K562 (cell line): ENCODE measurements around the gene FAM20B. TPM values are rescaled to one million over a fixed set of nuclear protein-coding genes. Genes with fewer than 3 reads are reported as not detected.

Source experiments
- BRCA1 ChIP-seq, 2 experiments: fragments of 450-650 bp in 1 of 2; sonication (generic) in 1 of 2; formaldehyde crosslinking in 1 of 2; IDR thresholded peaks; 2 replicates each; pipeline versions ENCODE4 v1.5.0 to v1.6.1; 2017 to 2020; ENCODE audit warnings: mild to moderate bottlenecking in 1 of 2, missing genetic modification reagents in 1 of 2
- ESRRA ChIP-seq: fragments of 450-650 bp; IDR thresholded peaks from 2 replicates; pipeline ENCODE4 v1.6.1; 2014; ENCODE audit warnings: low read depth, mild to moderate bottlenecking, moderate library complexity, borderline replicate concordance
- FOXJ3 ChIP-seq: sonication (generic); formaldehyde crosslinking; IDR thresholded peaks from 2 replicates; pipeline ENCODE4 v1.4.0; 2020; ENCODE audit warnings: mild to moderate bottlenecking, missing genetic modification reagents
- GABPA ChIP-seq: fragments of 200-800 bp; sonication (Bioruptor generic); conservative IDR thresholded peaks from 2 replicates; pipeline ENCODE4 v1.6.1; 2016; ENCODE audit warnings: low read depth, missing genetic modification characterization, missing compliant biosample characterization
- HDAC3 ChIP-seq: fragments of 450-650 bp; IDR thresholded peaks from 2 replicates; pipeline ENCODE4 v1.6.1; 2018; ENCODE audit warnings: borderline replicate concordance, mild to moderate bottlenecking, moderate library complexity; ENCODE audit not compliant: partially characterized antibody
- KAT2B ChIP-seq: IDR thresholded peaks from one replicate; pipeline ENCODE4 v1.6.1; 2012; ENCODE audit warnings: low read depth, mild to moderate bottlenecking, control low read depth, inconsistent platforms, low read length, moderate library complexity
- MAFF ChIP-seq: IDR thresholded peaks from 2 replicates; pipeline ENCODE4 v1.6.1; 2012; ENCODE audit warnings: low read length, improper control_type of control experiment
- MECOM ChIP-seq: fragments of 250-450 bp; sonication (Bioruptor Pico); IDR thresholded peaks from 2 replicates; pipeline ENCODE4 v1.8.0; 2022; ENCODE audit warnings: inconsistent platforms
- MEF2D ChIP-seq: conservative IDR thresholded peaks from 2 replicates; pipeline ENCODE4 v1.6.1; 2016; ENCODE audit warnings: low read depth, missing genetic modification characterization, missing compliant biosample characterization
- PRDM10 ChIP-seq: fragments of 450-650 bp; IDR thresholded peaks from 2 replicates; pipeline ENCODE4 v1.6.1; 2018; ENCODE audit not compliant: partially characterized antibody
- PRMT5 ChIP-seq: sonication (generic); formaldehyde crosslinking; IDR thresholded peaks from 2 replicates; pipeline ENCODE4 v1.5.0; 2020; ENCODE audit warnings: missing genetic modification reagents
- PURB ChIP-seq: sonication (generic); formaldehyde crosslinking; IDR thresholded peaks from 2 replicates; pipeline ENCODE4 v1.9.0; 2021; ENCODE audit warnings: low read depth, mild to moderate bottlenecking, missing genetic modification reagents
- RBBP5 ChIP-seq: fragments of 200-600 bp; sonication (generic); IDR thresholded peaks from 2 replicates; pipeline ENCODE4 v1.6.1; 2012; ENCODE audit warnings: borderline replicate concordance, mild to moderate bottlenecking, low read length, control low read depth, inconsistent platforms; ENCODE audit not compliant: insufficient read depth, poor library complexity, severe bottlenecking
- SIN3A ChIP-seq, 2 experiments: fragments of 150-350 bp in 1 of 2; IDR thresholded peaks; 2 replicates each; pipeline ENCODE4 v1.6.1; 2011 to 2016; ENCODE audit warnings: borderline replicate concordance in 2 of 2, low read depth in 2 of 2, low read length in 2 of 2, mild to moderate bottlenecking in 2 of 2, moderate library complexity in 2 of 2; ENCODE audit not compliant: control insufficient read depth in 1 of 2
- SMC3 ChIP-seq: conservative IDR thresholded peaks from 2 replicates; pipeline ENCODE4 v1.6.1; 2011; ENCODE audit warnings: low read depth, low read length, improper control_type of control experiment; ENCODE audit not compliant: insufficient read depth
- SRSF3 ChIP-seq: fragments of 200-400 bp; formaldehyde crosslinking; IDR thresholded peaks from 2 replicates; pipeline ENCODE4 v1.6.1; 2016; ENCODE audit warnings: mild to moderate bottlenecking, low read length, moderate library complexity; ENCODE audit not compliant: insufficient read depth
- THRA ChIP-seq: fragments of 450-650 bp; IDR thresholded peaks from 2 replicates; pipeline ENCODE4 v1.6.1; 2017; ENCODE audit warnings: mild to moderate bottlenecking, moderate library complexity
- ZNF121 ChIP-seq: sonication (generic); formaldehyde crosslinking; conservative IDR thresholded peaks from 2 replicates; pipeline ENCODE4 v1.8.0; 2022; ENCODE audit warnings: missing genetic modification reagents
- ZNF354B ChIP-seq: fragments of 250-450 bp; sonication (Bioruptor Pico); IDR thresholded peaks from 2 replicates; pipeline ENCODE4 v1.4.0; 2020
- ZNF445 ChIP-seq: fragments of 250-450 bp; sonication (Bioruptor Pico); IDR thresholded peaks from 2 replicates; pipeline ENCODE4 v1.4.0; 2020; ENCODE audit warnings: low read depth, mild to moderate bottlenecking, moderate library complexity
- ZNF551 ChIP-seq: fragments of 250-450 bp; sonication (Bioruptor Pico); IDR thresholded peaks from 2 replicates; pipeline ENCODE4 v1.5.0; 2021; ENCODE audit warnings: mild to moderate bottlenecking, moderate library complexity
- ZNF707 ChIP-seq: fragments of 250-450 bp; sonication (Bioruptor Pico); conservative IDR thresholded peaks from 2 replicates; pipeline ENCODE4 v1.8.0; 2022; ENCODE audit warnings: inconsistent platforms, mild to moderate bottlenecking, moderate library complexity
- ZNF717 ChIP-seq: fragments of 250-450 bp; sonication (Bioruptor Pico); IDR thresholded peaks from 2 replicates; pipeline ENCODE4 v1.5.0; 2021
- ZNF76 ChIP-seq: fragments of 250-450 bp; sonication (Bioruptor Pico); IDR thresholded peaks from 2 replicates; pipeline ENCODE4 v1.4.0; 2020; ENCODE audit warnings: mild to moderate bottlenecking, moderate library complexity, borderline replicate concordance
- polyA plus RNA-seq, 8 experiments: library from polyadenylated mRNA; depleted of rRNA in 4 of 8; stranded (reverse) in 5 of 8; unstranded in 3 of 8; fragments of >200 nt; fragmentation: Nextera tagmentation in 2 of 8; fragmentation: Illumina TruSeq in 1 of 8; extraction: Ambion mirVana in 2 of 8; extraction: Trizol in 1 of 8; gene quantifications; 2 replicates each; pipeline versions ENCODE4 v1.2.1 to v1.2.3, GENCODE V29; 2011 to 2014; ENCODE audit warnings: inconsistent platforms in 1 of 8, missing spikeins in 1 of 8
- total RNA-seq, 7 experiments: library from RNA; depleted of rRNA in 6 of 7; stranded (reverse); fragments of >200 nt in 6 of 7; fragmentation: Illumina TruSeq in 2 of 7; extraction: Trizol in 2 of 7; gene quantifications; 2 replicates each; pipeline versions ENCODE4 v1.2.1 to v1.2.3, GENCODE V29; 2011 to 2021; ENCODE audit warnings: low replicate concordance in 1 of 7

The FAM20B gene
- total and polyA plus RNA-seq, 9 of the 15 experiments (the other 6 are each of a cell fraction or from before 2014, with no cell fraction given): 7.2 to 67.5 (median 42.9) TPM

- TF ChIP-seq RBBP5 (no peak), PURB (CRISPR knock-in tag) (no peak), ZNF717 (CRISPR knock-in tag) (no peak), ESRRA (peak; percentile 88), PRDM10 (peak; percentile 89), PRMT5 (CRISPR knock-in tag) (no peak), ZNF707 (CRISPR knock-in tag) (no peak), ZNF354B (CRISPR knock-in tag) (no peak), HDAC3 (peak; percentile 34), KAT2B (no peak), SIN3A (IDR thresholded peaks at IDR 0.05; ENCODE audit: borderline replicate concordance in 2 of 2, control insufficient read depth in 1 of 2, low read depth in 2 of 2, low read length in 2 of 2) (no peak), ZNF121 (CRISPR knock-in tag) (no peak), SMC3 (no peak), SRSF3 (no peak), MAFF (no peak; the same call in 1 of the 2 replicates), FOXJ3 (CRISPR knock-in tag) (no peak), BRCA1 (IDR thresholded peaks at IDR 0.05) (no peak), BRCA1 (CRISPR knock-in tag; IDR thresholded peaks at IDR 0.05) (no peak), ZNF551 (CRISPR knock-in tag) (no peak), MECOM (CRISPR knock-in tag) (no peak), ZNF76 (CRISPR knock-in tag) (no peak), ZNF445 (CRISPR knock-in tag) (no peak), GABPA (tag) (no peak), THRA (no peak), MEF2D (tag) (no peak)
These were observed 8.0 kb upstream of the FAM20B start (continued) for GRCh38 chr1:179017383-179018326.
